HCEC 1CT (cell line): ENCODE data around the gene SH3GL3.

ENCODE experiments used
- DNase-seq: peaks from one replicate; pipeline ENCODE4 v3.0.0-alpha.2; 2017

SH3GL3 gene

GRCh38 chr15:83570756-83571155 lies 123.6 kb downstream of the SH3GL3 start:
- no peak for DNase-seq

GRCh38 chr15:83571820-83572707 lies 124.9 kb downstream of the SH3GL3 start:
- DNase-seq: peak; percentile 14

GRCh38 chr15:83574345-83574744 lies 127.2 kb downstream of the SH3GL3 start:
- no peak for DNase-seq

- DNase-seq: no peak
These were observed 131.6 kb downstream of the SH3GL3 start for GRCh38 chr15:83578691-83579090.

GRCh38 chr15:83581381-83581780 lies 134.2 kb downstream of the SH3GL3 start:
- DNase-seq: no peak

GRCh38 chr15:83582381-83582780 lies 135.2 kb downstream of the SH3GL3 start:
- peak; percentile 24 for DNase-seq

GRCh38 chr15:83585601-83586335 lies 138.6 kb downstream of the SH3GL3 start:
- no peak for DNase-seq

- no peak for DNase-seq
These were observed 139.9 kb downstream of the SH3GL3 start for GRCh38 chr15:83587091-83587490.

- no peak for DNase-seq
These were observed 141.3 kb downstream of the SH3GL3 start for GRCh38 chr15:83588441-83588840.

GRCh38 chr15:83592370-83593040 lies 145.4 kb downstream of the SH3GL3 start:
- no peak for DNase-seq

- no peak for DNase-seq
These were observed 148.1 kb downstream of the SH3GL3 start for GRCh38 chr15:83595191-83595590.

- no peak for DNase-seq
These were observed 150.9 kb downstream of the SH3GL3 start for GRCh38 chr15:83598031-83598430.

- no peak for DNase-seq
These were observed 154.9 kb downstream of the SH3GL3 start for GRCh38 chr15:83602021-83602420.

- DNase-seq: no peak
These were observed 157.4 kb downstream of the SH3GL3 start for GRCh38 chr15:83604549-83604948.

GRCh38 chr15:83605111-83605945 lies 158.2 kb downstream of the SH3GL3 start:
- DNase-seq: no peak

GRCh38 chr15:83610132-83610531 lies 163.0 kb downstream of the SH3GL3 start:
- no peak for DNase-seq

- no peak for DNase-seq
These were observed 164.0 kb downstream of the SH3GL3 start for GRCh38 chr15:83610901-83611685.

GRCh38 chr15:83612226-83612625 lies 165.1 kb downstream of the SH3GL3 start:
- no peak for DNase-seq

GRCh38 chr15:83612898-83613635 lies 165.9 kb downstream of the SH3GL3 start:
- no peak for DNase-seq

GRCh38 chr15:83613714-83614113 lies 166.6 kb downstream of the SH3GL3 start:
- no peak for DNase-seq

- no peak for DNase-seq
These were observed 169.7 kb downstream of the SH3GL3 start for GRCh38 chr15:83616840-83617239.
